Aorta (tissue), 5 donors: Measurements from ENCODE around the gene MPRIP. TPM values are rescaled to one million over a fixed set of nuclear protein-coding genes. Genes with fewer than 3 reads are reported as not detected.

ENCODE experiments used
- ATAC-seq: fragments of 200-7000 bp; cut with Tn5 transposase; one replicate; pipeline ENCODE4 v1.9.1; 2022; ENCODE audit warnings: moderate library complexity; ENCODE audit not compliant: low FRiP score
- DNase-seq, 2 donors: peaks; one replicate each; pipeline ENCODE4 v3.0.0-alpha.2; 2020
- H3K27ac ChIP-seq, 2 donors: one replicate each; pipeline ENCODE4 v1.5.1; 2013; ENCODE audit warnings: low read length in 2 of 2, mild to moderate bottlenecking in 2 of 2, moderate library complexity in 2 of 2, control low read depth in 1 of 2, inconsistent platforms in 1 of 2, low read depth in 1 of 2
- H3K27me3 ChIP-seq, 2 donors: one replicate each; pipeline ENCODE4 v1.6.1; 2013; ENCODE audit warnings: control low read depth in 1 of 2, low read length in 1 of 2, mild to moderate bottlenecking in 1 of 2, moderate library complexity in 1 of 2; ENCODE audit not compliant: insufficient read depth in 2 of 2, control insufficient read depth in 1 of 2
- H3K36me3 ChIP-seq, 2 donors: one replicate each; pipeline ENCODE4 v1.6.1; 2013; ENCODE audit warnings: control low read depth in 1 of 2, low read length in 1 of 2, mild to moderate bottlenecking in 1 of 2; ENCODE audit not compliant: insufficient read depth in 2 of 2, control insufficient read depth in 1 of 2
- H3K4me1 ChIP-seq, 2 donors: one replicate each; pipeline ENCODE4 v1.6.1; 2013; ENCODE audit warnings: low read length in 2 of 2, control low read depth in 1 of 2, mild to moderate bottlenecking in 1 of 2, moderate library complexity in 1 of 2; ENCODE audit not compliant: insufficient read depth in 2 of 2, control insufficient read depth in 1 of 2
- H3K4me3 ChIP-seq, 2 donors: one replicate each; pipeline ENCODE4 v1.5.1; 2013; ENCODE audit warnings: low read length in 2 of 2, control low read depth in 1 of 2, mild to moderate bottlenecking in 1 of 2
- H3K9me3 ChIP-seq: one replicate; pipeline ENCODE4 v1.6.1; 2013; ENCODE audit warnings: mild to moderate bottlenecking, low read length; ENCODE audit not compliant: control insufficient read depth
- WGBS, 2 donors: extraction: QIAGEN DNeasy Blood & Tissue Kit; methylation state at CpG; one replicate each; pipeline ENCODE4 v1.1.7; 2013; 5-methylcytosine and 5-hydroxymethylcytosine counted together
- intact Hi-C, 2 donors: fragments of 100-400 bp; cut with DNase I; formaldehyde crosslinking; loops; one replicate each; pipeline versions ENCODE4 v1.14.2 to v1.15.0; 2022
- polyA plus RNA-seq, 2 donors: library from polyadenylated mRNA; stranded (reverse); fragments of 200-250 nt; gene quantifications; one replicate each; pipeline ENCODE4 v1.2.3, GENCODE V29; 2013
- total RNA-seq, 2 donors: library from RNA; stranded (reverse); fragmentation: NEBNext Ultra II Directional; extraction: Animal tissue kit (Norgen Biotek cat#: 25700); gene quantifications; one replicate each; pipeline ENCODE4 v1.2.1, GENCODE V29; 2021
- donor health status: healthy with polysubstance abuse.
- donor health status: Bipolar disorder and iron deficiency.
- donor health status: DM: no; HTN: no; CAD: no.
- donor health status: DM: no; HTN: no; CAD: no.
- donor health status: DM: yes; HTN: yes; CAD: no.

MPRIP gene
- total and polyA plus RNA-seq, 4 donors = 97.8 to 519 (median 301) TPM

DNA sequence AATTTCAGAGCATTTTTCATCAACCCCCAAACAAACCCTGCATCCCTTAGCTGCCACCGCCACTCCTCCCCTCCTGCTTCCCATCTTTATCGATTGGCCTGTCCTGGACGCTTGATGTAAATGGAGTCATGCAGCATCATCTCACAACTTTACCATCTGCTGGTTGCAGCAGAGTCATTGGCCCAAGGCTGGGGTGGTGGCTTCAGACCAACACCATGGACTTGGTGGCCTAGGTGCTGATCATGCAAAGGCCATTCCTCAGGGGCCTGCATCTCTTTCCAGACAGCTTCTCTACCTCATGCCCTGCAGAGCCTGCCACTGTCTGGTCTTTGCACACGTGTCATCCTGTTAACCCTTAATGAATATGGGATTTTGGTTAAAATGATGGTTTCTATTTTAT is 73.4 kb downstream of the MPRIP start:
- 91 to 93% methylated on average over 4 of the region's 4 CpGs for WGBS, 2 donors
- H3K4me1 ChIP-seq = peaks cover 0 to 8% of the 10 kb centered on the region in 2 donors
- H3K27ac ChIP-seq = no peak overlapping the region
- DNase-seq (no peak), ATAC-seq (no peak)
- H3K4me3 ChIP-seq = no peak overlapping the region
- intact Hi-C loops = loop anchor here in 1 of 2 donors (10.0 kb wide), 1 partner anchor 111 kb away; no protein-coding TSS in a partner anchor
- no peaks in the 10 kb centered on the region for H3K9me3 ChIP-seq
- no peaks in the 10 kb centered on the region for H3K27me3 ChIP-seq
- H3K36me3 ChIP-seq = no peaks in the 10 kb centered on the region

DNA sequence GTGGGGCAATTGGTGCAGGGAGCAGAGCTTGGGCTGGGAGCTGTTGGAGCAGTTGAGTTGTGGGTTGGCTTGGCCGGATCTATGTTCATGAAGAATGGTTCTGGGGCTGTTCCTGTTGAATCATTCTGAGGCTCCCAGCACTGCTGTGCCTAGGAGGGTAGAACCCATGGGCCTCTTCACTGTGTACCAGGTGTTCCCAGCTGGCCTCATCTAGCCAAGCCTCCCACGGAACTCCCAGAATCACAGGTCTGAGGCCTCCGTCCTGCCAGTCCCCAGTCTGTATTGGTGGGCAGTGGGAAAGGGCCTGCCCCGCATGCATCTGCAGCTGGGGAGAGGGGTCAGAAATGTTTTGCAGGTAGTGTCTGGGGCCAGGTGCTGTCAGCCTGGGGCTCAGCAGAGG is 74.1 kb downstream of the MPRIP start:
- 95 to 98% methylated on average over 4 of the region's 4 CpGs for WGBS, 2 donors
- no peak overlapping the region for H3K4me3 ChIP-seq
- no peak for ATAC-seq
- H3K27ac ChIP-seq = no peak overlapping the region
- no peaks in the 10 kb centered on the region for H3K36me3 ChIP-seq
- H3K27me3 ChIP-seq = no peaks in the 10 kb centered on the region
- peaks cover 0 to 8% of the 10 kb centered on the region in 2 donors for H3K4me1 ChIP-seq
- intact Hi-C loops = loop anchor here in 1 of 2 donors (10.0 kb wide), 1 partner anchor 112 kb away; no protein-coding TSS in a partner anchor
- no peaks in the 10 kb centered on the region for H3K9me3 ChIP-seq
- peak in 1 of 2 donors; percentile 18 for DNase-seq

DNA sequence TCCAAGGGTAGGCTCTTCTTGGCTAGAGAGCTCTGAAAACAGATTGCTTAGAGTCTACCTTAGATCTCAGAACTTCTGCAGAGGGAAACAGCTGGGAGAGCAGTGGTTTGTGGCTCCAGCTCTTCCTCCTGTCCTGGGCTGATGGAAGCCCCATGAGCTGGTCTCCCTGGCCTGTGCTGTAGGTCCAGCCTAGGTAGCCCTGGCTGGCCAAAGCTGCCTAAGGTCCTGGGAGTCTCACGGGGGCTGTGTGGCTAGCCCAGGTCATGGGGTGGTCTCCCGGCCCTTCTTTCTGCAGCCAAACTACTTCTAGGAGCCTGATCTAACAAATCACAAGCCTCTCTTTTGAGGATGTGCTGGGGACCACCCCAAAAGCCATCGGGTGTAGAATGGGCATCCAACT is 75.7 kb downstream of the MPRIP start:
- no peak overlapping the region for H3K27ac ChIP-seq
- H3K27me3 ChIP-seq = no peaks in the 10 kb centered on the region
- intact Hi-C loops = loop anchor here in 1 of 2 donors (10.0 kb wide), 1 partner anchor 113 kb away; no protein-coding TSS in a partner anchor
- no peaks in the 10 kb centered on the region for H3K9me3 ChIP-seq
- peak in 1 of 2 donors; percentile 22 for DNase-seq
- ATAC-seq = no peak
- WGBS, 2 donors = 88 to 92% methylated on average over 3 of the region's 3 CpGs
- H3K4me1 ChIP-seq = peaks cover 0 to 8% of the 10 kb centered on the region in 2 donors
- no peak overlapping the region for H3K4me3 ChIP-seq
- H3K36me3 ChIP-seq = no peaks in the 10 kb centered on the region

DNA sequence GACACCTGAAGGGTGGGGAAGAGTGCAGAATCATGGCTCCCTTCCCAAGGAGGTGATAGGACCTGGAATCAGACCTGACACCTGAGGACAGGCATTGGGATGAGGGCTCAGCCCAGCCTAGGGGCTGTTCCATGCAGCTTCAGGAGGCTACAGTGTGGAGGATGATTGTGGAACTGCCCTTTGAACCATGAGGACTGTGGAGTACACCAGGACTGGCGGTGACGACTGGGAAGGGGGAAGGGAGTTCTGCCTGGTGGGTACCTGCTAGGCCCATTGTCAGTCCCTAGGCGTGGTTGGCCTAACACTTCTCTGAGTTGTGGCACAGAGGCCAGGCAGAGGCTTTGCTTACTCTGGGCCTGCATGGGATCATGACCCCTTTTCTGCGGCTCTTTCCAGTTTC is 76.1 kb downstream of the MPRIP start:
- peak in 1 of 2 donors; percentile 25 for DNase-seq
- no peak for ATAC-seq
- WGBS, 2 donors = 78 to 79% methylated on average over 4 of the region's 4 CpGs
- intact Hi-C loops = loop anchor here in 1 of 2 donors (10.0 kb wide), 1 partner anchor 114 kb away; no protein-coding TSS in a partner anchor
- no peaks in the 10 kb centered on the region for H3K36me3 ChIP-seq
- no peak overlapping the region for H3K27ac ChIP-seq
- no peaks in the 10 kb centered on the region for H3K27me3 ChIP-seq
- no peaks in the 10 kb centered on the region for H3K9me3 ChIP-seq
- H3K4me1 ChIP-seq = peaks cover 0 to 8% of the 10 kb centered on the region in 2 donors
- no peak overlapping the region for H3K4me3 ChIP-seq

DNA sequence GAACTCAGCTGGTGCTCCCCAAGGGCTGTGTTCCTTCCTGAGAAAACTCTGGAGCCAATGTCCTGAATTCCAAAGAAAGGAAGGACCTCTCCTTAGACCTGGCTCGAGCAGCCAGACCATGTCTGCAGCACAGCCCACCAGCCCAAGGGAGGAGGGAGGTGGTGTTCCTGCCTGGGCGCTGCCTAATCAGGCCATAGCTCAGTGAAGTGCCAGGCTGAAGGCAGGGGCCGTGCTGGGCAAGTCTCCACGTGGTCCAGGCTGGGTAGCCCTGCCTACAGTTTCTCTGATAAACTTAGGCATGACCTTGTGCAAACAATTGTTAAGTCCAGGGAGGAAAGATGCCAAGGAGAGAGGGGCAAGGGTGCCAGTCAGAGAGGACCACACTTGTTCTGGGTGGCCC is 76.8 kb downstream of the MPRIP start:
- no peak overlapping the region for H3K4me3 ChIP-seq
- no peak for ATAC-seq
- no peaks in the 10 kb centered on the region for H3K9me3 ChIP-seq
- no peaks in the 10 kb centered on the region for H3K36me3 ChIP-seq
- no peak for DNase-seq
- 0 to 6% methylated on average over 4 of the region's 4 CpGs for WGBS, 2 donors
- no peak overlapping the region for H3K27ac ChIP-seq
- intact Hi-C loops = loop anchor here in 1 of 2 donors (10.0 kb wide), 1 partner anchor 114 kb away; no protein-coding TSS in a partner anchor
- no peaks in the 10 kb centered on the region for H3K27me3 ChIP-seq
- H3K4me1 ChIP-seq = peaks cover 0 to 8% of the 10 kb centered on the region in 2 donors

DNA sequence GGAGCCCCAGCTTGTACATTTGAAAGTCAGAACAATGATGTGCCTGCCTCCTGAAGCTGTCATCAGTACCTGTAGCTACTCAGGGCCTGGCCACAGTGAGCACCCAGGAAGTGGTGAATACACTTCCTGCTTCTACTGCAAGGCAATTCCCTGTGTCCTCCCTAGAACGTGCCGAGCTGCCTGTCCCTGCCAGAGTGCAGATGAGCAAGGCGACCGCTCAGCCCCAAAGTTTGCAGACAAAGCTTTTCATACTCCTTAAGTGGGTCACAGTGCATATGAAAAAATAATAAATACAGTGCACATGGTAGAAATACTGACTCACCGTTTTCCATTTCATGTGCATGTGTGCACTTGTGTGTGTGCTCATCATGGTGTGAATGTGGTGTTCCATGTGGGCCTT is 77.3 kb downstream of the MPRIP start:
- Histone ChIP-seq H3K4me1 (peaks cover 0 to 8% of the 10 kb centered on the region in 2 donors), H3K36me3 (no peaks in the 10 kb centered on the region), H3K9me3 (no peaks in the 10 kb centered on the region), H3K27ac (no peak overlapping the region), H3K4me3 (no peak overlapping the region), H3K27me3 (no peaks in the 10 kb centered on the region)
- ATAC-seq (peak; percentile 45), DNase-seq (no peak)
- intact Hi-C loops = loop anchor here in 1 of 2 donors (10.0 kb wide), 1 partner anchor 115 kb away; no protein-coding TSS in a partner anchor
- 37 to 38% methylated on average over 5 of the region's 5 CpGs for WGBS, 2 donors

DNA sequence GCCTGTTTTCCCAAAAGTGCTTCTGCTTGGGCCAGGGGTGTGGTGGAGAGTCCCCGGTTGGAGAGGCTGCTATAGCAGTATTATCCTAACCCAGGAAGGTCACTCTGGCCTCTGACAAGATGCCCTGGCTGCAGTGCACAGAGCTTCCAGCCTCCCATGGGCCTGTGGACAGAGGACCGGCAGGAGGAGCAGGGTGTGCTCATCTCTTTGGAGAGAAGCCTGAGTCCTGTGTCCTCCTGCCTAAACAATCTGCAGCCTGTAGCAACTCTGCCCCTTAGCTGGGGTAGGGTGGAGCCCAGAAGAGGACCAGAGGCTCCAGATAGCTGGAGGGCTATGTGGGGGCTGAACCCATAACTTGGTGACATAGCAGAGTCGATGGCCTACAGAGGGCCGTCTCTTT is 78.0 kb downstream of the MPRIP start:
- no peak for DNase-seq
- H3K9me3 ChIP-seq = no peaks in the 10 kb centered on the region
- H3K27me3 ChIP-seq = no peaks in the 10 kb centered on the region
- no peak overlapping the region for H3K27ac ChIP-seq
- 56 to 60% methylated on average over 4 of the region's 4 CpGs for WGBS, 2 donors
- H3K4me1 ChIP-seq = peaks cover 0 to 8% of the 10 kb centered on the region in 2 donors
- H3K36me3 ChIP-seq = no peaks in the 10 kb centered on the region
- no peak overlapping the region for H3K4me3 ChIP-seq
- ATAC-seq = no peak
- intact Hi-C loops = no loop called here

DNA sequence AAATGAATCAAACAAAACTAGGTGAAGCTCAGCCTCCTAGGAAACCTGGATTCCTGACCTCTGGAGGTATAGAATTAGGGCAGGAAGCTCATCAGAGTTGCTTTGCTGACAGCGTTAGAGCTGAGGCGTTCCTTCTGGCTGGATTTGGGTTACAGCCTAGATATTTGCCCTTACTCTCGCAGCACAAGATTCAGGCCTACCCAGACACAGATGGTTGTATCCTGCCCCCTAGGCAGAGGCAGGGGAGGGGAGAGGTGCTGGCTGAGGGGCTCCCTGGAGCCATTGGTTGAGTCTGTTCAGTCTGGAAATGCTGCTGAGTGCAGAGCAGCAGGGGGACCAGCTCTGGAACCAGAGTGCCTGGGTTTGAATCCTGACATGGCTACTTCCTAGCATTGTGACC is 78.4 kb downstream of the MPRIP start:
- H3K4me1 ChIP-seq = peaks cover 0 to 8% of the 10 kb centered on the region in 2 donors
- H3K27ac ChIP-seq = no peak overlapping the region
- H3K4me3 ChIP-seq = no peak overlapping the region
- DNase-seq = no peak
- H3K36me3 ChIP-seq = no peaks in the 10 kb centered on the region
- intact Hi-C loops = no loop called here
- 17 to 38% methylated on average over 3 of the region's 3 CpGs for WGBS, 2 donors
- H3K9me3 ChIP-seq = no peaks in the 10 kb centered on the region
- no peaks in the 10 kb centered on the region for H3K27me3 ChIP-seq
- no peak for ATAC-seq

DNA sequence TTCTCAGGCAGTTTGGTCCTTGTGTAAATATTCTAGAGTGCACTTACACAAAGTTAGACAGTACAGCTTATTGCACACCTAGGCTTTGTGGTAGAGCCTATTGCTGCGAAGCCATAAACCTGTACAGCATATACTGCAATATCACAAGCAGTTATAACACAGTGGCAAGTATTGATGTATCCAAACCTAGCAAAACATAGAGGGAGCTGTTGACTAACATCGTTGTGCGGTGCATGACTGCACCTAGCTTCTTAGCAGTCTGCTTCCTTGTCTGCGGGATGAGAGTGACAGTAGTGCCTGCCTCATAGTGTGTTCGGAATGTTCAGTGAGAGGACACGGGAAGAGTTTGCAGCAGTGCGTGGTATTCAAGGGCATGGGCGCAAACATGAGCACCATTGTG is 78.9 kb downstream of the MPRIP start:
- Histone ChIP-seq H3K4me1 (peaks cover 0 to 8% of the 10 kb centered on the region in 2 donors), H3K36me3 (no peaks in the 10 kb centered on the region), H3K27me3 (no peaks in the 10 kb centered on the region), H3K9me3 (no peaks in the 10 kb centered on the region), H3K27ac (no peak overlapping the region), H3K4me3 (no peak overlapping the region)
- 78 to 82% methylated on average over 8 of the region's 8 CpGs for WGBS, 2 donors
- no peak for ATAC-seq
- DNase-seq = no peak
- intact Hi-C loops = no loop called here
